Astrocyte (in vitro differentiated cells and primary cell): Measurements from ENCODE around the gene SLC35D1. TPM values are rescaled to one million over a fixed set of nuclear protein-coding genes. Genes with fewer than 3 reads are reported as not detected.

Source experiments
- DNase-seq: peaks from one replicate; pipeline ENCODE4 v3.0.0-alpha.2; 2010; ENCODE audit warnings: low read depth
- FAIRE-seq: peaks from 2 replicates; lab custom pipeline; 2011; peaks lifted over from hg19 to GRCh38; lab: Jason Lieb, UNC
- H2AFZ ChIP-seq: 2 replicates; pipeline ENCODE4 v1.6.0; 2012; ENCODE audit warnings: low read depth, low read length, inconsistent platforms
- H3K27ac ChIP-seq: 2 replicates; pipeline ENCODE4 v1.5.1; 2011; ENCODE audit warnings: low read depth, low read length, inconsistent platforms
- H3K27me3 ChIP-seq: 2 replicates; pipeline ENCODE4 v1.6.0; 2011; ENCODE audit warnings: low read length, inconsistent platforms; ENCODE audit not compliant: insufficient read depth
- H3K36me3 ChIP-seq: 2 replicates; pipeline ENCODE4 v1.5.1; 2011; ENCODE audit warnings: low read length, inconsistent platforms; ENCODE audit not compliant: insufficient read depth
- H3K4me1 ChIP-seq: 2 replicates; pipeline ENCODE4 v1.5.1; 2011; ENCODE audit warnings: low read length, inconsistent platforms; ENCODE audit not compliant: insufficient read depth
- H3K4me2 ChIP-seq: 2 replicates; pipeline ENCODE4 v1.6.0; 2012; ENCODE audit warnings: low read length, inconsistent platforms
- H3K4me3 ChIP-seq: 2 replicates; pipeline ENCODE4 v1.5.1; 2011; ENCODE audit warnings: low read depth, mild to moderate bottlenecking, low read length, inconsistent platforms; ENCODE audit not compliant: insufficient read depth
- H3K79me2 ChIP-seq: 2 replicates; pipeline ENCODE4 v1.6.0; 2012; ENCODE audit warnings: mild to moderate bottlenecking, low read length, inconsistent platforms; ENCODE audit not compliant: insufficient read depth
- H3K9ac ChIP-seq: 2 replicates; pipeline ENCODE4 v1.6.0; 2012; ENCODE audit warnings: mild to moderate bottlenecking, low read length, inconsistent platforms
- H3K9me3 ChIP-seq: 2 replicates; pipeline ENCODE4 v1.5.1; 2012; ENCODE audit warnings: low read depth, mild to moderate bottlenecking, low read length, inconsistent platforms; ENCODE audit not compliant: insufficient read depth
- H4K20me1 ChIP-seq: 2 replicates; pipeline ENCODE4 v1.6.0; 2012; ENCODE audit warnings: low read length, inconsistent platforms; ENCODE audit not compliant: insufficient read depth
- H3K27ac Mint-ChIP-seq: one replicate; pipeline ENCODE4 v1.8.0; 2021; ENCODE audit warnings: mild to moderate bottlenecking, mixed read lengths; ENCODE audit not compliant: unreplicated experiment
- H3K27me3 Mint-ChIP-seq: one replicate; pipeline ENCODE4 v1.8.0; 2021; ENCODE audit warnings: low read depth, mixed read lengths; ENCODE audit not compliant: unreplicated experiment
- H3K36me3 Mint-ChIP-seq: one replicate; pipeline ENCODE4 v1.8.0; 2021; ENCODE audit warnings: low read depth, mixed read lengths; ENCODE audit not compliant: unreplicated experiment
- H3K4me1 Mint-ChIP-seq: one replicate; pipeline ENCODE4 v1.8.0; 2021; ENCODE audit warnings: low read depth, mixed read lengths; ENCODE audit not compliant: unreplicated experiment
- H3K4me3 Mint-ChIP-seq: one replicate; pipeline ENCODE4 v1.8.0; 2021; ENCODE audit warnings: mild to moderate bottlenecking, moderate library complexity, mixed read lengths; ENCODE audit not compliant: unreplicated experiment
- H3K9me3 Mint-ChIP-seq: one replicate; pipeline ENCODE4 v1.8.0; 2021; ENCODE audit warnings: mild to moderate bottlenecking, mixed read lengths; ENCODE audit not compliant: unreplicated experiment
- EZH2 ChIP-seq: IDR thresholded peaks from 2 replicates; pipeline ENCODE4 v1.6.1; 2012; ENCODE audit warnings: mild to moderate bottlenecking, low read length, inconsistent platforms; ENCODE audit not compliant: insufficient read depth
- total RNA-seq: library from RNA; stranded (reverse); gene quantifications from 2 replicates; pipeline ENCODE4 v1.2.1, GENCODE V29; 2021
- TF ChIP-seq, protein P1 (sequence below): IDR thresholded peaks from 2 replicates; pipeline ENCODE4 v1.5.1; 2011; ENCODE audit warnings: low read depth, mild to moderate bottlenecking, inconsistent platforms, low read length, moderate library complexity; ENCODE audit not compliant: insufficient read depth

Gene SLC35D1
- total RNA-seq, 1 donor from 2014 or later: 12.7 TPM

DNA sequence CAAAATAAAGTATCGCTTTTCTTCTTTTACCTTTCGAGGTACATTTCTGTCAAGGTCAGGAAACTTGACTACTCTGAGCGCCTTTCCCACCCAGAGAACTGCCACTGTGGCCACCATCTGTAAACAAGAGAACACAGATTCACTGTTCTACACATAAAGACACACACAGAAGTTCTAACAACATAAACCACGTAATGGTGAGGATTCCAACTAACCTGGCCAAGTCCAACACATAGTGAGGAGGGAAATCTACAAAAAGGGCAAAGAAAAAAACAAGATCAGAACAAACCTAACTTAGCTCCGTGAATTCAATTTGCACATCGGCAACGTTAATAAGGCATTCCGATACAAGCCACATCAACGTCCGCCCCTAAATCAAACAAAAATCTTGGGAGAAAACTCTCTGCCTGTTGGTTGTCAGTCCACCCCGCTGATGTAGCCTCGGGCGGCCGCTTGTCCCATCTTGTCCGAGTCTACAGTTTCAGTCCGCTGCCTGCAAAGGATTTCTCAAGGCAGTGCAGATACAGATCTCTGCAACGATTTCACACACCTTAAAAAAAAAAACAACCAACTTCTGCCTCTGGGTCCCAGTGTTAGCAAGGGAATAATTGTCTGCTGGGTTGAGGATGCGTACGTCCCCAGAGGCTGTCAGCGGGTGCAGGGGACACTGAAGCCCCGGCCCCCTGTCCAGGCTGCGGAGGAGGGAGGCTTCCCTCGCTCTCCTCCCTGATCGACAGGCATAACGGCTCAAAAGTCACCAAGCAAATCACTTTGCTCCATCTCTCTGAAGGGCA is 1.0 kb downstream of the SLC35D1 start:
- peak overlapping the region; percentile 84 for H2AFZ ChIP-seq
- DNase-seq (no peak), FAIRE-seq (peak; percentile 39)
- TF ChIP-seq, protein P1, sequence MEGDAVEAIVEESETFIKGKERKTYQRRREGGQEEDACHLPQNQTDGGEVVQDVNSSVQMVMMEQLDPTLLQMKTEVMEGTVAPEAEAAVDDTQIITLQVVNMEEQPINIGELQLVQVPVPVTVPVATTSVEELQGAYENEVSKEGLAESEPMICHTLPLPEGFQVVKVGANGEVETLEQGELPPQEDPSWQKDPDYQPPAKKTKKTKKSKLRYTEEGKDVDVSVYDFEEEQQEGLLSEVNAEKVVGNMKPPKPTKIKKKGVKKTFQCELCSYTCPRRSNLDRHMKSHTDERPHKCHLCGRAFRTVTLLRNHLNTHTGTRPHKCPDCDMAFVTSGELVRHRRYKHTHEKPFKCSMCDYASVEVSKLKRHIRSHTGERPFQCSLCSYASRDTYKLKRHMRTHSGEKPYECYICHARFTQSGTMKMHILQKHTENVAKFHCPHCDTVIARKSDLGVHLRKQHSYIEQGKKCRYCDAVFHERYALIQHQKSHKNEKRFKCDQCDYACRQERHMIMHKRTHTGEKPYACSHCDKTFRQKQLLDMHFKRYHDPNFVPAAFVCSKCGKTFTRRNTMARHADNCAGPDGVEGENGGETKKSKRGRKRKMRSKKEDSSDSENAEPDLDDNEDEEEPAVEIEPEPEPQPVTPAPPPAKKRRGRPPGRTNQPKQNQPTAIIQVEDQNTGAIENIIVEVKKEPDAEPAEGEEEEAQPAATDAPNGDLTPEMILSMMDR: no peak
- TF ChIP-seq EZH2: no peak
- peaks cover 12% of the 10 kb centered on the region for H3K36me3 ChIP-seq
- H4K20me1 ChIP-seq: no peaks in the 10 kb centered on the region
- peak overlapping the region; percentile 83 for H3K27ac ChIP-seq
- peak overlapping the region; percentile 84 for H3K27ac Mint-ChIP-seq
- H3K36me3 Mint-ChIP-seq: peaks cover 7% of the 10 kb centered on the region
- peak overlapping the region; percentile 90 for H3K4me3 ChIP-seq
- peak overlapping the region; percentile 95 for H3K4me3 Mint-ChIP-seq
- H3K9me3 Mint-ChIP-seq: no peaks in the 10 kb centered on the region
- no peaks in the 10 kb centered on the region for H3K9me3 ChIP-seq
- H3K4me2 ChIP-seq: peak overlapping the region; percentile 93
- peak overlapping the region; percentile 89 for H3K9ac ChIP-seq
- no peaks in the 10 kb centered on the region for H3K27me3 ChIP-seq
- peaks cover 36% of the 10 kb centered on the region for H3K79me2 ChIP-seq
- H3K27me3 Mint-ChIP-seq: no peaks in the 10 kb centered on the region
- H3K4me1 Mint-ChIP-seq: peaks cover 16% of the 10 kb centered on the region
- no peaks in the 10 kb centered on the region for H3K4me1 ChIP-seq

DNA sequence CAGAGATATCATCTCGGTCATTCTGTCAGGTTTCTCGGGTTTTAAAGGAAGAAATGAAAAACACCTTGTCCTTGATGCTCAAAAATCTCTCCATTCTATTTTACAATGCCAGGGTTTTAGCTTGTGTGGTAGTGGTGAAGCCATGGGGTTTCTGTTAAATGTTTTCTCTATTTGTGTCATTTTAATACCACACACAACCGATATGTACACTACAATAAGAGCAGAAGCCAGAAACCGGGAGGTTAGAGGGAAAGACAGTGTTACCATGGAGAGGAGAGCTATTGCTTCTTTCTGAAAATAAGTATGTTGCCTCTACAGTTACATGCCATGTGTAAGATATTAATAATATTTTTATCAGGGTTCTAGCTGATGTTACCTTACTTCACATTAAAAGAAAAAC is 2.8 kb downstream of the SLC35D1 start:
- no peak for FAIRE-seq
- no peak overlapping the region for H3K27ac ChIP-seq
- peaks cover 36% of the 10 kb centered on the region for H3K79me2 ChIP-seq
- H3K9me3 ChIP-seq: no peaks in the 10 kb centered on the region
- TF ChIP-seq, protein P1: no peak
- TF ChIP-seq EZH2: no peak
- no peaks in the 10 kb centered on the region for H3K27me3 ChIP-seq
- H3K4me1 ChIP-seq: no peaks in the 10 kb centered on the region
- Mint-ChIP-seq H3K4me1 (peaks cover 16% of the 10 kb centered on the region), H3K36me3 (peaks cover 7% of the 10 kb centered on the region), H3K4me3 (peak overlapping the region; percentile 2), H3K9me3 (no peaks in the 10 kb centered on the region), H3K27ac (no peak overlapping the region), H3K27me3 (no peaks in the 10 kb centered on the region)
- DNase-seq: no peak
- H3K4me3 ChIP-seq: no peak overlapping the region
- H4K20me1 ChIP-seq: no peaks in the 10 kb centered on the region
- peaks cover 29% of the 10 kb centered on the region for H3K36me3 ChIP-seq
- H2AFZ ChIP-seq: no peak overlapping the region
- no peak overlapping the region for H3K9ac ChIP-seq
- H3K4me2 ChIP-seq: peak overlapping the region; percentile 93

GRCh38 chr1:67044631-67045270 is 9.2 kb downstream of the SLC35D1 start:
- Mint-ChIP-seq H3K4me3 (no peak overlapping the region), H3K27me3 (no peaks in the 10 kb centered on the region), H3K36me3 (peaks cover 20% of the 10 kb centered on the region), H3K9me3 (no peaks in the 10 kb centered on the region), H3K4me1 (no peaks in the 10 kb centered on the region), H3K27ac (no peak overlapping the region)
- H3K4me3 ChIP-seq: no peak overlapping the region
- no peak overlapping the region for H2AFZ ChIP-seq
- no peaks in the 10 kb centered on the region for H3K4me1 ChIP-seq
- H3K9me3 ChIP-seq: no peaks in the 10 kb centered on the region
- peaks cover 47% of the 10 kb centered on the region for H3K36me3 ChIP-seq
- H3K79me2 ChIP-seq: no peaks in the 10 kb centered on the region
- TF ChIP-seq, protein P1: no peak
- TF ChIP-seq EZH2: no peak
- FAIRE-seq: no peak
- no peak for DNase-seq
- no peak overlapping the region for H3K27ac ChIP-seq
- no peak overlapping the region for H3K9ac ChIP-seq
- H3K27me3 ChIP-seq: no peaks in the 10 kb centered on the region
- no peak overlapping the region for H3K4me2 ChIP-seq
- H4K20me1 ChIP-seq: peaks cover 3% of the 10 kb centered on the region
